GM12878 (cell line): Measurements from ENCODE around the gene OR51E2. TPM values are rescaled to one million over a fixed set of nuclear protein-coding genes. Genes with fewer than 3 reads are reported as not detected.

Source experiments
- ATAC-seq: fragments of 200-7000 bp; cut with Tn5 transposase; 3 replicates; pipeline ENCODE4 v1.9.1; 2020; ENCODE audit warnings: mild to moderate bottlenecking, moderate library complexity
- BruUV-seq: library from RNA; stranded (reverse); fragments of 400-500 nt; replicated peaks from 2 replicates; lab custom pipeline; 2021; lab: Mats Ljungman, UMichigan
- CTCF ChIA-PET: fragments of 300-600 bp; sonication (Branson Sonifier 250); formaldehyde crosslinking; extraction: SDS; loops from one replicate; lab custom pipeline; 2021; ENCODE audit warnings: inconsistent platforms; lab: Yijun Ruan, JAX
- POLR2A ChIA-PET: fragments of 350-600 bp; formaldehyde crosslinking; extraction: SDS; loops from one replicate; lab custom pipeline; 2021; ENCODE audit warnings: inconsistent platforms; lab: Charles Lee
- RAD21 ChIA-PET: fragments of 300-600 bp; sonication (Branson Sonifier 250); formaldehyde crosslinking; loops from one replicate; lab custom pipeline; 2023; ENCODE audit warnings: antibody characterized with exemption; ENCODE audit not compliant: unreplicated experiment; lab: Charles Lee
- SMC1A ChIA-PET: fragments of 300-600 bp; sonication (Branson Sonifier 250); formaldehyde crosslinking; loops from one replicate; lab custom pipeline; 2023; ENCODE audit not compliant: unreplicated experiment, uncharacterized antibody; lab: Charles Lee
- DNase-seq: peaks from one replicate; pipeline ENCODE4 v3.0.0-alpha.2; 2011; ENCODE audit warnings: low read depth, low spot score
- FAIRE-seq: peaks from 3 replicates; lab custom pipeline; 2011; peaks lifted over from hg19 to GRCh38; lab: Jason Lieb, UNC
- H2AFZ ChIP-seq: 2 replicates; pipeline ENCODE4 v1.6.0; 2011; ENCODE audit warnings: low read depth, low read length, control low read depth; ENCODE audit not compliant: control insufficient read depth
- H3K27ac ChIP-seq: 2 replicates; pipeline ENCODE4 v1.5.1; 2011; ENCODE audit warnings: control low read depth; ENCODE audit not compliant: control insufficient read depth, insufficient read depth
- H3K27me3 ChIP-seq, 2 experiments: replicated peaks in 1 of 2; 2 replicates each; pipeline versions ENCODE4 v1.6.0 to v1.6.1; 2011; ENCODE audit warnings: low read length in 1 of 2; ENCODE audit not compliant: control insufficient read depth in 2 of 2, insufficient read depth in 2 of 2
- H3K36me3 ChIP-seq, 2 experiments: 2 replicates each; pipeline ENCODE4 v1.5.1; 2011; ENCODE audit warnings: low read length in 1 of 2; ENCODE audit not compliant: control insufficient read depth in 2 of 2, insufficient read depth in 2 of 2
- H3K4me1 ChIP-seq: 2 replicates; pipeline ENCODE4 v1.6.1; 2011; ENCODE audit warnings: mild to moderate bottlenecking, low read length, moderate library complexity, mixed read lengths; ENCODE audit not compliant: control insufficient read depth, insufficient read depth
- H3K4me2 ChIP-seq: 2 replicates; pipeline ENCODE4 v1.6.0; 2011; ENCODE audit warnings: control low read depth; ENCODE audit not compliant: control insufficient read depth, insufficient read depth
- H3K4me3 ChIP-seq: fragments of 200-600 bp; sonication (generic); 2 replicates; pipeline ENCODE4 v1.5.1; 2016
- H3K79me2 ChIP-seq: 2 replicates; pipeline ENCODE4 v1.6.0; 2011; ENCODE audit warnings: low read length; ENCODE audit not compliant: control insufficient read depth, insufficient read depth
- H3K9ac ChIP-seq: 2 replicates; pipeline ENCODE4 v1.8.0; 2011; ENCODE audit warnings: low read length, control low read depth, mixed read lengths; ENCODE audit not compliant: control insufficient read depth, insufficient read depth
- H3K9me3 ChIP-seq: replicated peaks from 3 replicates; pipeline ENCODE4 v1.5.1; 2011; ENCODE audit warnings: mild to moderate bottlenecking, low read length; ENCODE audit not compliant: control insufficient read depth, insufficient read depth
- H4K20me1 ChIP-seq: 2 replicates; pipeline ENCODE4 v1.6.0; 2011; ENCODE audit not compliant: control insufficient read depth, insufficient read depth
- BMI1 ChIP-seq: fragments of 450-650 bp; IDR thresholded peaks from 2 replicates; pipeline ENCODE4 v1.6.1; 2016; ENCODE audit warnings: mild to moderate bottlenecking, moderate library complexity, borderline replicate concordance
- CBFB ChIP-seq: IDR thresholded peaks from 2 replicates; pipeline ENCODE4 v1.6.1; 2016; ENCODE audit warnings: antibody characterized with exemption, low read depth
- CHD2 ChIP-seq: IDR thresholded peaks from 2 replicates; pipeline ENCODE4 v1.6.1; 2011; ENCODE audit warnings: low read depth, low read length, improper control_type of control experiment, borderline replicate concordance
- EZH2 ChIP-seq: IDR thresholded peaks from 2 replicates; pipeline ENCODE4 v1.6.1; 2012; ENCODE audit warnings: low read depth, mild to moderate bottlenecking, control low read depth, inconsistent platforms, low read length, borderline replicate concordance; ENCODE audit not compliant: control insufficient read depth
- GABPA ChIP-seq: IDR thresholded peaks from 2 replicates; pipeline ENCODE4 v1.6.1; 2014; ENCODE audit warnings: antibody characterized with exemption, low read depth, mild to moderate bottlenecking, inconsistent platforms
- JUNB ChIP-seq: IDR thresholded peaks from 2 replicates; pipeline ENCODE4 v1.6.1; 2016; ENCODE audit warnings: antibody characterized with exemption, mild to moderate bottlenecking
- NR2C1 ChIP-seq: fragments of 450-650 bp; IDR thresholded peaks from 2 replicates; pipeline ENCODE4 v1.6.1; 2017; ENCODE audit warnings: antibody characterized with exemption, mild to moderate bottlenecking, moderate library complexity
- PAX8 ChIP-seq: fragments of 450-650 bp; IDR thresholded peaks from 2 replicates; pipeline ENCODE4 v1.6.1; 2017; ENCODE audit warnings: mild to moderate bottlenecking, moderate library complexity
- PML ChIP-seq: IDR thresholded peaks from 2 replicates; pipeline ENCODE4 v1.6.1; 2012; ENCODE audit warnings: low read length, inconsistent platforms
- POLR2AphosphoS5 ChIP-seq: IDR thresholded peaks from 2 replicates; pipeline ENCODE4 v1.6.1; 2011; ENCODE audit warnings: mild to moderate bottlenecking, low read length, inconsistent platforms
- SMAD5 ChIP-seq: IDR thresholded peaks from 2 replicates; pipeline ENCODE4 v1.6.1; 2016; ENCODE audit warnings: antibody characterized with exemption, low read depth
- SMC3 ChIP-seq: IDR thresholded peaks from 2 replicates; pipeline ENCODE4 v1.6.1; 2011; ENCODE audit warnings: low read length, improper control_type of control experiment, borderline replicate concordance
- WGBS: methylation state at CpG from one replicate; pipeline ENCODE4 v1.1.6; 2016; ENCODE audit warnings: low lambda C conversion rate; ENCODE audit not compliant: insufficient replicate concordance, insufficient coverage; ENCODE audit errors: missing lambda C conversion rate; 5-methylcytosine and 5-hydroxymethylcytosine counted together
- in situ Hi-C: fragments of 300-500 bp; cut with MboI; formaldehyde crosslinking; loops from 9 replicates; pipeline ENCODE4 v1.14.3; 2018; ENCODE audit warnings: mixed read lengths
- intact Hi-C: fragments of 100-400 bp; cut with micrococcal nuclease; formaldehyde crosslinking; loops from one replicate; pipeline ENCODE4 v1.14.2; 2022; ENCODE audit not compliant: unreplicated experiment
- polyA plus RNA-seq, 11 experiments: library from polyadenylated mRNA; depleted of rRNA in 4 of 11; unstranded in 6 of 11; stranded (reverse) in 5 of 11; fragments of >200 nt; fragmentation: Nextera tagmentation in 4 of 11; fragmentation: Illumina TruSeq in 1 of 11; extraction: Ambion mirVana in 4 of 11; extraction: Trizol in 1 of 11; gene quantifications; 1 replicate in 1 of 11; 2 replicates in 10 of 11; pipeline versions ENCODE4 v1.2.1 to v1.2.3, GENCODE V29; 2011 to 2016; ENCODE audit warnings: inconsistent platforms in 2 of 11, missing spikeins in 2 of 11, low read depth in 1 of 11
- total RNA-seq, 4 experiments: library from RNA; depleted of rRNA in 3 of 4; stranded (reverse); fragments of >200 nt in 3 of 4; fragmentation: Illumina TruSeq in 1 of 4; extraction: Trizol in 1 of 4; gene quantifications; 2 replicates each; pipeline versions ENCODE4 v1.2.1 to v1.2.3, GENCODE V29; 2013 to 2021
- TF ChIP-seq, protein P1 (sequence below): IDR thresholded peaks from 2 replicates; pipeline ENCODE4 v1.6.1; 2012; ENCODE audit warnings: low read depth, low read length, improper control_type of control experiment
- TF ChIP-seq, protein P2 (sequence below): fragments of 450-650 bp; formaldehyde crosslinking; IDR thresholded peaks from 2 replicates; pipeline ENCODE4 v1.4.0; 2022; ENCODE audit warnings: mild to moderate bottlenecking, moderate library complexity
- TF ChIP-seq, protein P3 (sequence below): fragments of 450-650 bp; IDR thresholded peaks from 2 replicates; pipeline ENCODE4 v1.6.1; 2017; ENCODE audit warnings: mild to moderate bottlenecking, low read depth, inconsistent platforms; ENCODE audit not compliant: poor library complexity, severe bottlenecking

Gene OR51E2
- total and polyA plus RNA-seq, 10 of the 15 experiments (the other 5 are each of a cell fraction or from before 2014, with no cell fraction given), result not detected

DNA sequence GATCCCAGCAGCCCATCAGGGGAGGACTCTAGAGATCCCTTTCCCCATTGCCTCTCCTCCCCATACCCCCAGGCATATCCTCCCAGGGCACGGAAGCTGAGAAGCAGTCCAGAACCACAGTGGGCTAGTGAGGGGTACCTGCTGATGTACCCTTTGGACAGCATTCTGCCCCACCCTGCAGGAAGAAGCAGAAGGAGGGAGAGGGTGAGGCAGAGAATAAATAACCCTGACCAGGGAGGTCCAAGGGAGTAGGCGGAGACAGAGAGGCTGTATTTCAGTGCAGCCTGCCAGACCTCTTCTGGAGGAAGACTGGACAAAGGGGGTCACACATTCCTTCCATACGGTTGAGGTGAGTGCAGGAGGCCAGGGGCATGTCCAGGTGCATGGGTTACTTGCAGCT, 54.0 kb downstream of the OR51E2 start, which contains the start of gene OR51E1:
TSS of gene OR51E1 (plus strand) at position 301 of the 400 bp plus-strand sequence. CDS start 8,545 bp downstream, outside the sequence.
- RAD21 ChIA-PET, result no interaction called here
- no peak for ATAC-seq

DNA sequence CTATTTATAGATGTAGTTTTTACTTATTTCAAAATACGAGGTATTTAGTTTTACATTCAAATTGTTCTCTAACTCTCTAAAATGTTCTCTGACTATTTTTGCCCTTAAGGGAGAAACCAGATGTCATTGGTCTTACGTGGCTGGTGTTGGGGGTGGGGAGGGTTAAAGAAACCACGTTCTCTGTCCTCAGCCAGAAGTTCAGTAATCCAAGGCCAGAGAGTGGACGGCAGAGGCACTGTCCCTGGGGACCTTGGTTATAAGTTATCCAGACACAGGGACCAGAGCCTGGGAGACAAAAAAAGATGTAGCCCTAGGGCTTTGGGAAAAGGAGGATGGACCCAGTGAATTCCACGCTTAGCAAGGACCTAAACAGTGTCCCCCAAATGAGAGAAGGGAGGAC, 54.6 kb downstream of the OR51E2 start:
- intact Hi-C loops, result no loop called here
- H3K4me3 ChIP-seq, result no peak overlapping the region
- POLR2A ChIA-PET, result no interaction called here
- TF ChIP-seq, protein P1, sequence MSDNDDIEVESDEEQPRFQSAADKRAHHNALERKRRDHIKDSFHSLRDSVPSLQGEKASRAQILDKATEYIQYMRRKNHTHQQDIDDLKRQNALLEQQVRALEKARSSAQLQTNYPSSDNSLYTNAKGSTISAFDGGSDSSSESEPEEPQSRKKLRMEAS, result no peak
- TF ChIP-seq EZH2 (no peak), CBFB (no peak), PAX8 (no peak), PML (no peak), POLR2AphosphoS5 (no peak), SMAD5 (no peak), BMI1 (no peak)
- TF ChIP-seq, protein P2, sequence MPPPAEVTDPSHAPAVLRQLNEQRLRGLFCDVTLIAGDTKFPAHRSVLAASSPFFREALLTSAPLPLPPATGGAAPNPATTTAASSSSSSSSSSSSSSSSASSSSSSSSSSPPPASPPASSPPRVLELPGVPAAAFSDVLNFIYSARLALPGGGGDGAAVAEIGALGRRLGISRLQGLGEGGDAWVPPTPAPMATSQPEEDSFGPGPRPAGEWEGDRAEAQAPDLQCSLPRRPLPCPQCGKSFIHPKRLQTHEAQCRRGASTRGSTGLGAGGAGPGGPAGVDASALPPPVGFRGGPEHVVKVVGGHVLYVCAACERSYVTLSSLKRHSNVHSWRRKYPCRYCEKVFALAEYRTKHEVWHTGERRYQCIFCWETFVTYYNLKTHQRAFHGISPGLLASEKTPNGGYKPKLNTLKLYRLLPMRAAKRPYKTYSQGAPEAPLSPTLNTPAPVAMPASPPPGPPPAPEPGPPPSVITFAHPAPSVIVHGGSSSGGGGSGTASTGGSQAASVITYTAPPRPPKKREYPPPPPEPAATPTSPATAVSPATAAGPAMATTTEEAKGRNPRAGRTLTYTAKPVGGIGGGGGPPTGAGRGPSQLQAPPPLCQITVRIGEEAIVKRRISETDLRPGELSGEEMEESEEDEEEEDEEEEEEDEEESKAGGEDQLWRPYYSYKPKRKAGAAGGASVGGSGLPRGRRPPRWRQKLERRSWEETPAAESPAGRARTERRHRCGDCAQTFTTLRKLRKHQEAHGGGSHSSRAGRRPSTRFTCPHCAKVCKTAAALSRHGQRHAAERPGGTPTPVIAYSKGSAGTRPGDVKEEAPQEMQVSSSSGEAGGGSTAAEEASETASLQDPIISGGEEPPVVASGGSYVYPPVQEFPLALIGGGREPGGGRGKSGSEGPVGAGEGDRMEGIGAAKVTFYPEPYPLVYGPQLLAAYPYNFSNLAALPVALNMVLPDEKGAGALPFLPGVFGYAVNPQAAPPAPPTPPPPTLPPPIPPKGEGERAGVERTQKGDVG, result no peak

More for the DNA sequence above, 54.0 kb downstream of the OR51E2 start, which contains the start of gene OR51E1:
- Histone ChIP-seq H3K36me3 (no peaks in the 10 kb centered on the region), H3K4me2 (no peak within 1 kb of the TSS), H3K9ac (no peak within 1 kb of the TSS), H2AFZ (no peak within 1 kb of the TSS), H3K79me2 (no peaks in the 10 kb centered on the region), H3K27ac (no peak within 1 kb of the TSS), H3K9me3 (no peaks in the 10 kb centered on the region), H4K20me1 (no peaks in the 10 kb centered on the region), H3K4me1 (no peaks in the 10 kb centered on the region), H3K27me3 (no peaks in the 10 kb centered on the region), H3K4me3 (no peak within 1 kb of the TSS)
- TF ChIP-seq SMC3 (no peak), NR2C1 (no peak), CHD2 (no peak), JUNB (no peak), GABPA (no peak)
- TF ChIP-seq, protein P3, sequence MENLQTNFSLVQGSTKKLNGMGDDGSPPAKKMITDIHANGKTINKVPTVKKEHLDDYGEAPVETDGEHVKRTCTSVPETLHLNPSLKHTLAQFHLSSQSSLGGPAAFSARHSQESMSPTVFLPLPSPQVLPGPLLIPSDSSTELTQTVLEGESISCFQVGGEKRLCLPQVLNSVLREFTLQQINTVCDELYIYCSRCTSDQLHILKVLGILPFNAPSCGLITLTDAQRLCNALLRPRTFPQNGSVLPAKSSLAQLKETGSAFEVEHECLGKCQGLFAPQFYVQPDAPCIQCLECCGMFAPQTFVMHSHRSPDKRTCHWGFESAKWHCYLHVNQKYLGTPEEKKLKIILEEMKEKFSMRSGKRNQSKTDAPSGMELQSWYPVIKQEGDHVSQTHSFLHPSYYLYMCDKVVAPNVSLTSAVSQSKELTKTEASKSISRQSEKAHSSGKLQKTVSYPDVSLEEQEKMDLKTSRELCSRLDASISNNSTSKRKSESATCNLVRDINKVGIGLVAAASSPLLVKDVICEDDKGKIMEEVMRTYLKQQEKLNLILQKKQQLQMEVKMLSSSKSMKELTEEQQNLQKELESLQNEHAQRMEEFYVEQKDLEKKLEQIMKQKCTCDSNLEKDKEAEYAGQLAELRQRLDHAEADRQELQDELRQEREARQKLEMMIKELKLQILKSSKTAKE, result no peak
- ChIA-PET POLR2A (no interaction called here), SMC1A (no interaction called here), CTCF (interaction anchor here (0.6 to 1.0 kb wide), 2 partner anchors 8 to 548 kb away, joined by 3 to 4 read pairs; no protein-coding TSS in a partner anchor)
- DNase-seq, result no peak
- in situ Hi-C loops (no loop called here), intact Hi-C loops (no loop called here)
- no peak for FAIRE-seq
- WGBS, result 9% methylated on average over 3 of the region's 3 CpGs
- no TSS peak for BruUV-seq

More for the DNA sequence above, 54.6 kb downstream of the OR51E2 start:
- no peaks in the 10 kb centered on the region for H3K4me1 ChIP-seq
- in situ Hi-C loops, result no loop called here
- no peaks in the 10 kb centered on the region for H3K9me3 ChIP-seq
- ChIA-PET CTCF (no interaction called here), SMC1A (no interaction called here), RAD21 (no interaction called here)
- 13% methylated on average over 5 of the region's 5 CpGs for WGBS
- H3K27ac ChIP-seq, result no peak overlapping the region
- H3K27me3 ChIP-seq, result no peaks in the 10 kb centered on the region
- ATAC-seq (no peak), DNase-seq (no peak), FAIRE-seq (no peak)
- no peak overlapping the region for H3K9ac ChIP-seq
- no peaks in the 10 kb centered on the region for H3K36me3 ChIP-seq
- H3K4me2 ChIP-seq, result no peak overlapping the region
- H4K20me1 ChIP-seq, result no peaks in the 10 kb centered on the region
- no TSS peak for BruUV-seq
- H3K79me2 ChIP-seq, result no peaks in the 10 kb centered on the region
- no peak overlapping the region for H2AFZ ChIP-seq
